ENCODE data around the gene TMX1. TPM values are rescaled to one million over a fixed set of nuclear protein-coding genes. Genes with fewer than 3 reads are reported as not detected.

The TMX1 gene
- total RNA-seq, 1 donor from 2014 or later: 31.4 TPM

DNA sequence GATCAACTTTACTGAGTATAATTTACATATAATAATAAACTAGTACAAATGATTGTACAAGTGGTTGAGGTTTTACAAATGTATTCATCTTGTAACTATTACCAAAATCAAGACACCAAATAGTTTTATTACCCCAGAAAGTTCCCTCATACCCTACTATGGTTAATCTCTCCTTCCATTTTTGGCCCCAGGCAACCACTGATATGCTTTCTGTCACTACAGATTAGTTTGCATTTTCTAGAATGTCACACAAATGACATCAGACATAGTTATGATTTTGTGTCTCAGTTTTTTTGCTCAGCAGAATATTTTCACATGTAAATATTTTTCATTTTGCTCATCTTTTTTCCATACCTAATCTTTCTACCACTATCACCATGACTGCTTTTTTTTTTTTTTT, 49.1 kb downstream of the TMX1 start:
- no peaks in the 10 kb centered on the region for H3K36me3 Mint-ChIP-seq
- no peak overlapping the region for H3K27ac Mint-ChIP-seq
- TF ChIP-seq, protein P1, sequence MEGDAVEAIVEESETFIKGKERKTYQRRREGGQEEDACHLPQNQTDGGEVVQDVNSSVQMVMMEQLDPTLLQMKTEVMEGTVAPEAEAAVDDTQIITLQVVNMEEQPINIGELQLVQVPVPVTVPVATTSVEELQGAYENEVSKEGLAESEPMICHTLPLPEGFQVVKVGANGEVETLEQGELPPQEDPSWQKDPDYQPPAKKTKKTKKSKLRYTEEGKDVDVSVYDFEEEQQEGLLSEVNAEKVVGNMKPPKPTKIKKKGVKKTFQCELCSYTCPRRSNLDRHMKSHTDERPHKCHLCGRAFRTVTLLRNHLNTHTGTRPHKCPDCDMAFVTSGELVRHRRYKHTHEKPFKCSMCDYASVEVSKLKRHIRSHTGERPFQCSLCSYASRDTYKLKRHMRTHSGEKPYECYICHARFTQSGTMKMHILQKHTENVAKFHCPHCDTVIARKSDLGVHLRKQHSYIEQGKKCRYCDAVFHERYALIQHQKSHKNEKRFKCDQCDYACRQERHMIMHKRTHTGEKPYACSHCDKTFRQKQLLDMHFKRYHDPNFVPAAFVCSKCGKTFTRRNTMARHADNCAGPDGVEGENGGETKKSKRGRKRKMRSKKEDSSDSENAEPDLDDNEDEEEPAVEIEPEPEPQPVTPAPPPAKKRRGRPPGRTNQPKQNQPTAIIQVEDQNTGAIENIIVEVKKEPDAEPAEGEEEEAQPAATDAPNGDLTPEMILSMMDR (conservative IDR thresholded peaks at IDR 0.05): no peak
- H3K4me1 Mint-ChIP-seq (ENCODE audit: unreplicated experiment): peaks cover 26% of the 10 kb centered on the region
- no peaks in the 10 kb centered on the region for H3K9me3 Mint-ChIP-seq
- no peaks in the 10 kb centered on the region for H3K27me3 Mint-ChIP-seq
- no peak for DNase-seq (ENCODE audit: extremely low spot score, unreplicated experiment)
- H3K4me3 Mint-ChIP-seq: no peak overlapping the region

DNA sequence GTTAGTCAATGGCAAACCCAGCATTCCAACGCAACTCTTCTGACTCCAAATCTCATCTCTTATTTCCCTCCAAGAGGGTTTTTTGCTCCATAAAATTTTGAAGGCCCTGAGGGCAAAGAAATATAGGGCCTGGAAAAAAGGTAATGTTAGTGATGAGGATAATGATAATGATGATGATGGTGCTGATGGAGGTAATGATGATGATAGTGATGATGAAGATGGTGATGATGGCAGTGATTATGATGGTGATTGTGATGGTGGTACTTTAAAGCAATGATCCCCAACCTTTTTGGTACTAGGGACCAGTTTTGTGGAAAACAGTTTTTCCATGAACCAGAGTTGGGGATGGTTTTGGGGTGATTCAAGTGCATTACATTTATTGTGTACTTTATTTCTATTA, 50.1 kb downstream of the TMX1 start:
- no peaks in the 10 kb centered on the region for H3K27me3 Mint-ChIP-seq
- H3K4me3 Mint-ChIP-seq: no peak overlapping the region
- H3K9me3 Mint-ChIP-seq: no peaks in the 10 kb centered on the region
- DNase-seq (ENCODE audit: extremely low spot score, unreplicated experiment): no peak
- no peak overlapping the region for H3K27ac Mint-ChIP-seq
- H3K36me3 Mint-ChIP-seq: no peaks in the 10 kb centered on the region
- TF ChIP-seq, protein P1 (conservative IDR thresholded peaks at IDR 0.05): no peak
- H3K4me1 Mint-ChIP-seq (ENCODE audit: unreplicated experiment): peaks cover 30% of the 10 kb centered on the region

DNA sequence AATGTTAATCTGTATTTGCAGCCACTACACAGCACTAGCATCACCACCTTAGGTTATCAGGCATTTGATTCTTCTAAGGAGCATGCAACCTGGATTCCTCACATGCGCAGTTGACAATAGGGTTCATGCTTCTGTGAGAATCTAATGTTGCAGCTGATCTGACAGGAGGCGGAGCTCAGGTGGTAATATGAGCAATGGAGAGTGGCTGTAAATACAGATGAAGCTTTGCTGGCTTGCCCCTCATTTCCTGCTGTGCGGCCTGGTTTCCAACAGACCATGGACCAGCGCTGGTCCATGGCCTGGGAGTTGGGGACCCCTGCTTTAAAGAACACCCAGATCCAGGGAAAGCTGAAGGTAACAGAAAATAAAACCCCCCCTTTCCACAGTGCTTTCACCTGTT, 51.0 kb downstream of the TMX1 start:
- H3K4me3 Mint-ChIP-seq: no peak overlapping the region
- H3K36me3 Mint-ChIP-seq: no peaks in the 10 kb centered on the region
- H3K4me1 Mint-ChIP-seq (ENCODE audit: unreplicated experiment): peaks cover 24% of the 10 kb centered on the region
- no peaks in the 10 kb centered on the region for H3K27me3 Mint-ChIP-seq
- H3K27ac Mint-ChIP-seq: no peak overlapping the region
- no peak for DNase-seq (ENCODE audit: extremely low spot score, unreplicated experiment)
- TF ChIP-seq, protein P1 (conservative IDR thresholded peaks at IDR 0.05): no peak
- no peaks in the 10 kb centered on the region for H3K9me3 Mint-ChIP-seq

DNA sequence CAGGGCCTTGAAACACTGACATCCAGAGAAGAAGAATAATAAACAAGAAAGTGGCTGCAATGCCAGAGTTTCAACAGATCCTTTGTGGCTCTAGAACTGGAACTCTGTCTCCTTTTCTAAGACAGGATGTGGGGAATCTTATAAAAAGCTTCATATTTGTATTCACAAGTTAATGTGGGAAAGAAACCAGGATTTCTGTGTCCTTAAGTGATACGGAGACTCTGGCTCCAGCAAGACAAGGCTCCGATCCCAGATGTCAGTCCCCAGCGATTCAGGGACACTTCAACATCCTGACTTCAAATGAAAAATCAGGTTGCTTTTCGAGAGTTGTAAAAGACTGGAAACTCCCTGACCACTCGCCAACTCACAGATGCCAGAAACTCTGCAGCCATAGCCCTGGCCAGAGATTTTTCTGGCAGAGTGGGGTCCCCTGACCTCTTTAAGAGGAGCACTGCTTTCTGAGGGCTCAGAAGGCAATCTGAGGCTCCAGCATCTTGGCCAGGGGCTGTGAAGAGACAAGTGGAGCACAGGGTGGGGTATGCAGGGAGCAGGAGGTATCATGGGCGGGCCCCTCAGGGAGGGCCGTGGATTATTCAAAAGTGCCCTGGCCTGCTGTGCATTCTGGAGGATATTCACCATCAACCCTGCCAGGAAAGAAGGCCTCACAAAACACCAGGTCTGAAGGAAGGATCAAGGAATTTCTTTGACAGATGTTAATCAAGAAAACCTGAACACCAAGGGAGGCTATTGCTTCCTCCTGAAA, 53.3 kb downstream of the TMX1 start:
- DNase-seq (ENCODE audit: extremely low spot score, unreplicated experiment): no peak
- Mint-ChIP-seq H3K9me3 (no peaks in the 10 kb centered on the region), H3K4me3 (no peak overlapping the region), H3K4me1 (ENCODE audit: unreplicated experiment) (peaks cover 18% of the 10 kb centered on the region), H3K27ac (no peak overlapping the region), H3K36me3 (no peaks in the 10 kb centered on the region), H3K27me3 (no peaks in the 10 kb centered on the region)
- TF ChIP-seq, protein P1 (conservative IDR thresholded peaks at IDR 0.05): no peak

DNA sequence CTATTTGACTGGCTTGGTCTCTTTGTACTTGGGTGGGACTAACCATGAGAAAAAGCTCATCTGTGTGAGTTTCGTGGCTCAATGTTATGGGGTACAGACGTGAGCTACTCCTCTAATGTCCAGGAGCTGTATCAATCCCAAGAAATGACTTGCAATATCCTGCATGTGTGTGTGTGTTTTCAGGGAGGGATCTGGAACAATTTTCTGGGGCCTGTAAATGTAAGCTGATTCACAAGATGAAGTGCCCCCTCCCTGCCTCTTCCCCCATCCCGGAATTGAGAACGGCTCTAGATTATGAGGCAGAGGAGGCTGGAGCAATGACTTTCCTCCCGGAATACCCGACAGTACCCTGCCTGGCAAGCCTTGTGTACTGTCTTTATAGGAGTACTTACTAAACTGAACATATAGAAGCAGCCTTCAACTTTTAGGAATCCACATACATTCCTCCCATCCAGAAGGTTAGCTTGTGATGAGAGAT, 53.9 kb downstream of the TMX1 start:
- TF ChIP-seq, protein P1 (conservative IDR thresholded peaks at IDR 0.05): no peak
- no peaks in the 10 kb centered on the region for H3K9me3 Mint-ChIP-seq
- H3K27me3 Mint-ChIP-seq: no peaks in the 10 kb centered on the region
- no peaks in the 10 kb centered on the region for H3K36me3 Mint-ChIP-seq
- no peak overlapping the region for H3K4me3 Mint-ChIP-seq
- peaks cover 18% of the 10 kb centered on the region for H3K4me1 Mint-ChIP-seq (ENCODE audit: unreplicated experiment)
- no peak for DNase-seq (ENCODE audit: extremely low spot score, unreplicated experiment)
- H3K27ac Mint-ChIP-seq: no peak overlapping the region
